SK-N-SH treated with all-trans-retinoic acid at 6 μM for 48 hours (cell line): ENCODE data around the gene DNAJB8.

ENCODE experiments used
- CSDC2 ChIP-seq: fragments of 250-450 bp; sonication (Bioruptor Pico); IDR thresholded peaks from 2 replicates; pipeline ENCODE4 v1.5.0; 2020; ENCODE audit warnings: mild to moderate bottlenecking, moderate library complexity
- ISL1 ChIP-seq: fragments of 250-450 bp; sonication (Bioruptor Pico); IDR thresholded peaks from 2 replicates; pipeline ENCODE4 v2.1.2; 2022; ENCODE audit warnings: mild to moderate bottlenecking, moderate library complexity
- PATZ1 ChIP-seq: fragments of 250-450 bp; sonication (Bioruptor Pico); IDR thresholded peaks from 2 replicates; pipeline ENCODE4 v1.8.0; 2020; ENCODE audit warnings: mild to moderate bottlenecking, moderate library complexity, borderline replicate concordance
- RARB ChIP-seq: fragments of 250-450 bp; sonication (Bioruptor Pico); IDR thresholded peaks from 2 replicates; pipeline ENCODE4 v1.8.0; 2021; ENCODE audit warnings: mild to moderate bottlenecking, moderate library complexity
- ZC3H10 ChIP-seq: fragments of 250-450 bp; sonication (Bioruptor Pico); IDR thresholded peaks from 2 replicates; pipeline ENCODE4 v1.5.1; 2021; ENCODE audit warnings: mild to moderate bottlenecking, moderate library complexity
- ZFP3 ChIP-seq: fragments of 250-450 bp; sonication (Bioruptor Pico); IDR thresholded peaks from 2 replicates; pipeline ENCODE4 v1.5.0; 2020; ENCODE audit warnings: mild to moderate bottlenecking, moderate library complexity

GRCh38 chr3:128469556-128469955, 2.9 kb upstream of the DNAJB8 start:
- TF ChIP-seq ISL1 (CRISPR knock-in tag) (no peak), RARB (no peak), PATZ1 (CRISPR knock-in tag) (no peak), ZFP3 (no peak), ZC3H10 (CRISPR knock-in tag) (no peak), CSDC2 (CRISPR knock-in tag) (no peak)
